ENCODE data around the gene SULT1E1.
A peak's percentile ranks its signal among the peaks of the same experiment; 100 is the strongest.
"Not testable (repeated sequence)": the region's sequence is repeated elsewhere in the genome, so short reads cannot be mapped to it uniquely, and the experiment has no call there.

The SULT1E1 gene

DNA sequence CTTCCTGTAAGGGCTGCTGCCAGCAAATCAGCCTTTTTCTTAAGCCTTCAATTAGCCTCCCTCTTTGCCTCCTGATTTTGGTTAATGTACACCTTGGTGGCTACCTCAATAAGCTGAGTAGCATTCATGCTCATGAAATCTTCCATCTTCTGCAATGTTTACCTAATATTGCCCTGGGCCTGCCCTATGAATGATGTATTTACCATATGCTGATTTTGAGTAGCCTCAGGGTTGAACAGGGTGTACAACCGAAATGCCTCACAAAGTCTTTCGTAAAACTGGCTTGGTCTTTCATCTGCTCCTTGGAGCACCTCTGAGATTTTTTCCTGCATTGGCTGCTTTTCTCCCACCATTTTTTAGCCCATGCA, 29.8 kb downstream of the SULT1E1 start:
- peak; percentile 6 for DNase-seq (ENCODE audit: low read depth)
- TF ChIP-seq, protein P1, sequence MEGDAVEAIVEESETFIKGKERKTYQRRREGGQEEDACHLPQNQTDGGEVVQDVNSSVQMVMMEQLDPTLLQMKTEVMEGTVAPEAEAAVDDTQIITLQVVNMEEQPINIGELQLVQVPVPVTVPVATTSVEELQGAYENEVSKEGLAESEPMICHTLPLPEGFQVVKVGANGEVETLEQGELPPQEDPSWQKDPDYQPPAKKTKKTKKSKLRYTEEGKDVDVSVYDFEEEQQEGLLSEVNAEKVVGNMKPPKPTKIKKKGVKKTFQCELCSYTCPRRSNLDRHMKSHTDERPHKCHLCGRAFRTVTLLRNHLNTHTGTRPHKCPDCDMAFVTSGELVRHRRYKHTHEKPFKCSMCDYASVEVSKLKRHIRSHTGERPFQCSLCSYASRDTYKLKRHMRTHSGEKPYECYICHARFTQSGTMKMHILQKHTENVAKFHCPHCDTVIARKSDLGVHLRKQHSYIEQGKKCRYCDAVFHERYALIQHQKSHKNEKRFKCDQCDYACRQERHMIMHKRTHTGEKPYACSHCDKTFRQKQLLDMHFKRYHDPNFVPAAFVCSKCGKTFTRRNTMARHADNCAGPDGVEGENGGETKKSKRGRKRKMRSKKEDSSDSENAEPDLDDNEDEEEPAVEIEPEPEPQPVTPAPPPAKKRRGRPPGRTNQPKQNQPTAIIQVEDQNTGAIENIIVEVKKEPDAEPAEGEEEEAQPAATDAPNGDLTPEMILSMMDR (conservative IDR thresholded peaks at IDR 0.05; ENCODE audit: control insufficient read depth, insufficient read depth, low read depth, low read length) = no peak
- H3K4me3 ChIP-seq (ENCODE audit: control insufficient read depth, low read depth, low read length) = no peak overlapping the region

DNA sequence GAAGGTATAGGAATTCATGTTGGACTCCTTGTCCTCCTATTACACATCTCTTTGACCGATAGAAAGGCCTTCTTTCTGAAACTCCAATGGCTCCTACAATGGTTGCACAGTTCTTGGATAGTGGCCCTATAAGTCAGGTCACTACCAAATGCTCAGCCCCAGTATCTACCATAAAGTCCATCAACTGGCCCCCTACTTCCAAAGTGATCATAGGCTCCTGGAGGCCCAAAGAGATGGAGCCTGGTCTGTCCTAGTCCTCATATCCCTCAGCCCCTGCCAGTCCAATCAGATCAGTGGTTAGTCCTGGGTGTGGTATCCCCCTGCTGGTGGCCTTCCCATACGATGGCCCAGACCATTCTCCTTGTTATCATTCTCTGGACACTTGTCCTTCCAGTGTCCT, 30.3 kb downstream of the SULT1E1 start:
- no peak for DNase-seq (ENCODE audit: low read depth)
- no peak overlapping the region for H3K4me3 ChIP-seq (ENCODE audit: control insufficient read depth, low read depth, low read length)
- TF ChIP-seq, protein P1 (conservative IDR thresholded peaks at IDR 0.05; ENCODE audit: control insufficient read depth, insufficient read depth, low read depth, low read length) = no peak

DNA sequence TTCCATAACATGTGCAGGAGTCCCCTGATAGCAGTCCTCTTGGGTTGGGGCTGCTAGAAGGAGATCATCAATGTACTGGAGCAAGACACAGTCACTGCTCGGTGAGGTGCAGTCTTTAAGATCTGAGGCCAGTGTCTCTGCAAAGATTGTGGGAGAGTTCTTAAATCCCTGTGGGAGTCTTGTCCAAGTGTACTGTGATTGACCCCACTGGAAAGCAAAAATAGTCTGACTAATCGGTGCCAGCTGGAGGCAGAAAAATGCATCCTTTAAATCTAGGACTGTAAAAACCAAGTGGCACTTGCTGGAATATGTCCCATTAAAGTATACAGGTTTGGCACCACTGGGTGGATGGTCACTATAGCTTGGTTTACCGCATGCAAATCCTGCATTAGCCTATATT, 31.1 kb downstream of the SULT1E1 start:
- H3K4me3 ChIP-seq (ENCODE audit: control insufficient read depth, low read depth, low read length) = no peak overlapping the region
- TF ChIP-seq, protein P1 (conservative IDR thresholded peaks at IDR 0.05; ENCODE audit: control insufficient read depth, insufficient read depth, low read depth, low read length) = no peak
- peak; percentile 48 for DNase-seq (ENCODE audit: low read depth)

DNA sequence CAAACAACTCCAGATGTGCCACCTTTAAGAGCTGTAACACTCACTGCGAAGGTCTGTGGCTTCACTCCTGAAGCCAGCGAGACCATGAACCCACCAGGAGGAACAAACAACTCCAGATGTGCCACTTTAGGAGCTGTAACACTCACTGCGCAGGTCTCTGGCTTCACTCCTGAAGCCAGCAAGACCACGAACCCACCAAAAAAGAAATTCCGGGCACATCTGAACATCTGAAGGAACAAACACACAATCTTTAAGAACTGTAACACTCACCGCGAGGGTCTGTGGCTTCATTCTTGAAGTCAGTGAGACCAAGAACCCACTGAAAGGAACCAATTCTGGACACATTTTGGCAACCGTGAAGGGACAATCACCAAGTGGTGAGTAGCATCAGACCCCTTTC, 34.9 kb downstream of the SULT1E1 start:
- not testable (repeated sequence) for DNase-seq (ENCODE audit: low read depth); H3K4me3 ChIP-seq (ENCODE audit: control insufficient read depth, low read depth, low read length)

DNA sequence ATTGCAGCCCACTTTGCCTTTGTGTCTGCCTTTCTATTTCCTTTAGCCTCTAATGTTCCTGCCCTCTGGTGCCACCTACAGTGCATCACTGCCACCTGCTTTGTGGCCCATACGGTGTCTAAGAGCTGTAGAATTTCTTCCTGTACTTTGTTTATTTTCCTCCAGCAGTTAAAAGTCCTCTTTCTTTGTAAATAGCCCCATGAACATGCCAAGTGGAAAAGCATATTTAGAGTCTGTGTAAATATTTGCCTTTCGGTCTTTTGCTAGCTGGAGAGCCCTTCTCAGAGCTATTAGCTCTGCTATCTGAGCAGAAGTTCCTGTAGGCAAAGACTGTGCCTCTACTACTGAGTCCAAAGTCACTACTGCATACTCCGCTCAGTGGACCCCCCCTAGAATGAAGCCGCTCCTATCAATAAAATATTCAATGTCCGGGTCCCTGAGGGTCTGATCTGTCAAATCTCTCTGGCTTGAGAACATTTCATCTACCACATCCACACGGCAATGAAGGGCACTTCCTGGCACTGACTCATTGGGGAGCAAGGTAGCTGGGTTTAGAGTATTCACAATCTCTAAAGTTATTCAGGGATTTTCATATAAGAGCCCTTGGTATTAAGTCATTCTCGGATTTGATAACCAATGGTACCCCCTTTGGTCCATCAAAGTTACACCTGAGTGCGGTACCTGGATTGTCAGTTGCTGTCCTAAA, 36.3 kb downstream of the SULT1E1 start:
- TF ChIP-seq, protein P1 (conservative IDR thresholded peaks at IDR 0.05; ENCODE audit: control insufficient read depth, insufficient read depth, low read depth, low read length) = peak; percentile 74
- no peak overlapping the region for H3K4me3 ChIP-seq (ENCODE audit: control insufficient read depth, low read depth, low read length)
- peak; percentile 64 for DNase-seq (ENCODE audit: low read depth)

DNA sequence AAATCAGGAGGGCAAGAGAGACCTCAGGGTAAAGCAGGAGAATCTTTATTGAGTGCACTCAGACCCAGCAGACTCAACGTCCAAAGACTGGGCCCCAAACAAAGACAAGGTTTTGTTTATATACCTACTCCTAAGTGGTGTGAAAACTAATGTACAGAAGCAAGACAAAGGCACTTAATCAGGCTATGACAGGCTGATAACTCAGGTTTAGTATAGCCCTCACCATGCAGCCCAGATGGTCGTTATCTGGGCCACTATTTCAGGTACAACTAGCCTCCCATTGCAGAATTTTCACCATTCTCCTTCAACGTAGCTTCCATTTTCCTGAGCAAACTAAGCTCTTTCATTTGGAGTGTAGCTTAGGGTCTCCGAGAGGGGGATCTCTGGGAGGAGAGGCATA, 36.9 kb downstream of the SULT1E1 start:
- TF ChIP-seq, protein P1 (conservative IDR thresholded peaks at IDR 0.05; ENCODE audit: control insufficient read depth, insufficient read depth, low read depth, low read length) = no peak
- H3K4me3 ChIP-seq (ENCODE audit: control insufficient read depth, low read depth, low read length) = no peak overlapping the region
- no peak for DNase-seq (ENCODE audit: low read depth)

DNA sequence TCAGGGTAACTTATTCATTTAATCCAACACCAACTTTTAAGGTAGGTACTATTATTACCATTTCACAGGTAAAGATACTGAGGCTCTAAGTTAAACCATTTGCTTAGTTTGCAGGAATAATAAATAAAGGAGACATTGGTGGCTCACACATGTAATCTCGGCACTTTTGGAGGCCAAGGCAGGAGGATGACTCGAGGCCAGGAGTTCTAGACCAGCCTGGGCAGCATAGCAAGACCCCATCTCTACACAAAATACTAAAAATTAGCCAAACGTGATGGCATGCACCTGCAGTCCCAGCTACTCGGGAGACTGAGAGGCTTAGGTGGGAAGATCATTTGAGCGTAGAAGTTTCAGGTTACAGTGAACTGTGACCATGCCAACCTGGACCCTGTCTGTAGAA, 37.7 kb downstream of the SULT1E1 start:
- TF ChIP-seq, protein P1 (conservative IDR thresholded peaks at IDR 0.05; ENCODE audit: control insufficient read depth, insufficient read depth, low read depth, low read length) = no peak
- no peak for DNase-seq (ENCODE audit: low read depth)
- no peak overlapping the region for H3K4me3 ChIP-seq (ENCODE audit: control insufficient read depth, low read depth, low read length)
